H9 (cell line): ENCODE data around the gene INTS3. TPM values are rescaled to one million over a fixed set of nuclear protein-coding genes. Genes with fewer than 3 reads are reported as not detected.

Experiments
- DNase-seq: peaks from one replicate; pipeline ENCODE4 v3.0.0-alpha.2; 2017
- H2AFZ ChIP-seq: one replicate; pipeline ENCODE4 v1.6.1; 2013; ENCODE audit warnings: mild to moderate bottlenecking, low read length, control low read depth, moderate library complexity
- H2AK5ac ChIP-seq: 2 replicates; pipeline ENCODE4 v1.6.1; 2013; ENCODE audit warnings: low read length, control low read depth, mixed read lengths; ENCODE audit not compliant: insufficient read length
- H2BK120ac ChIP-seq: one replicate; pipeline ENCODE4 v1.6.1; 2013; ENCODE audit warnings: low read depth, mild to moderate bottlenecking, low read length, control low read depth, inconsistent platforms; ENCODE audit not compliant: poor library complexity, severe bottlenecking
- H2BK12ac ChIP-seq: 2 replicates; pipeline ENCODE4 v1.6.1; 2013; ENCODE audit warnings: low read length, control low read depth, mixed read lengths, low read depth; ENCODE audit not compliant: insufficient read length
- H2BK15ac ChIP-seq: 2 replicates; pipeline ENCODE4 v1.6.1; 2013; ENCODE audit warnings: low read depth, low read length, control low read depth
- H2BK20ac ChIP-seq: one replicate; pipeline ENCODE4 v1.6.1; 2013; ENCODE audit warnings: low read depth, mild to moderate bottlenecking, low read length, control low read depth, inconsistent platforms; ENCODE audit not compliant: poor library complexity, severe bottlenecking
- H2BK5ac ChIP-seq: 2 replicates; pipeline ENCODE4 v1.6.1; 2013; ENCODE audit warnings: low read length, control low read depth, mixed read lengths; ENCODE audit not compliant: insufficient read length
- H3K14ac ChIP-seq: 2 replicates; pipeline ENCODE4 v1.6.1; 2013; ENCODE audit warnings: low read length, control low read depth; ENCODE audit not compliant: insufficient read depth
- H3K18ac ChIP-seq: 2 replicates; pipeline ENCODE4 v1.6.1; 2013; ENCODE audit warnings: low read depth, mild to moderate bottlenecking, mixed read lengths, low read length, control low read depth; ENCODE audit not compliant: insufficient read length
- H3K23ac ChIP-seq: 2 replicates; pipeline ENCODE4 v1.6.1; 2013; ENCODE audit warnings: low read length, control low read depth, mixed read lengths, low read depth; ENCODE audit not compliant: insufficient read length
- H3K23me2 ChIP-seq: 2 replicates; pipeline ENCODE4 v1.6.1; 2013; ENCODE audit warnings: low read depth, mild to moderate bottlenecking, mixed read lengths, low read length, control low read depth; ENCODE audit not compliant: insufficient read length, poor library complexity, severe bottlenecking
- H3K27ac ChIP-seq: 2 replicates; pipeline ENCODE4 v1.5.1; 2013; ENCODE audit warnings: low read length, control low read depth, mixed read lengths, low read depth; ENCODE audit not compliant: insufficient read length
- H3K27me3 ChIP-seq: 2 replicates; pipeline ENCODE4 v1.6.1; 2013; ENCODE audit warnings: low read length, control low read depth, inconsistent platforms; ENCODE audit not compliant: insufficient read depth
- H3K4ac ChIP-seq: 2 replicates; pipeline ENCODE4 v1.6.1; 2013; ENCODE audit warnings: low read depth, mild to moderate bottlenecking, control low read depth, inconsistent platforms, low read length, moderate library complexity
- H3K4me1 ChIP-seq: 2 replicates; pipeline ENCODE4 v1.6.1; 2013; ENCODE audit warnings: low read length, control low read depth, inconsistent platforms; ENCODE audit not compliant: insufficient read depth
- H3K4me2 ChIP-seq: 2 replicates; pipeline ENCODE4 v1.6.1; 2013; ENCODE audit warnings: low read length, control low read depth, mixed read lengths; ENCODE audit not compliant: insufficient read length, insufficient read depth
- H3K56ac ChIP-seq: 2 replicates; pipeline ENCODE4 v1.6.1; 2013; ENCODE audit warnings: low read depth, mild to moderate bottlenecking, mixed read lengths, low read length, control low read depth; ENCODE audit not compliant: insufficient read length
- H3K79me1 ChIP-seq: 2 replicates; pipeline ENCODE4 v1.6.1; 2013; ENCODE audit warnings: low read depth, mild to moderate bottlenecking, moderate library complexity, low read length, control low read depth, inconsistent platforms; ENCODE audit not compliant: insufficient read depth, poor library complexity, severe bottlenecking
- H3K79me2 ChIP-seq: 2 replicates; pipeline ENCODE4 v1.6.1; 2013; ENCODE audit warnings: low read length, control low read depth, inconsistent platforms; ENCODE audit not compliant: insufficient read depth
- H3K9ac ChIP-seq: 2 replicates; pipeline ENCODE4 v1.6.1; 2013; ENCODE audit warnings: low read length, control low read depth, mixed read lengths; ENCODE audit not compliant: insufficient read length; ENCODE audit errors: extremely low read depth
- H3K9me3 ChIP-seq: one replicate; pipeline ENCODE4 v1.6.1; 2013; ENCODE audit warnings: low read depth, low read length, inconsistent platforms; ENCODE audit not compliant: control insufficient read depth
- H3T11ph ChIP-seq: one replicate; pipeline ENCODE4 v1.6.1; 2013; ENCODE audit warnings: mild to moderate bottlenecking, low read length, control low read depth, inconsistent platforms
- H4K20me1 ChIP-seq: one replicate; pipeline ENCODE4 v1.6.1; 2013; ENCODE audit not compliant: control insufficient read depth, insufficient read length, insufficient read depth
- H4K5ac ChIP-seq: 2 replicates; pipeline ENCODE4 v1.6.1; 2013; ENCODE audit warnings: low read depth, mild to moderate bottlenecking, mixed read lengths, low read length, control low read depth; ENCODE audit not compliant: insufficient read length
- H4K8ac ChIP-seq: replicated peaks from 2 replicates; pipeline ENCODE4 v1.6.1; 2013; ENCODE audit warnings: low read length, control low read depth, mixed read lengths, low read depth; ENCODE audit not compliant: insufficient read length
- H4K91ac ChIP-seq: 2 replicates; pipeline ENCODE4 v1.6.1; 2013; ENCODE audit warnings: low read depth, mild to moderate bottlenecking, moderate library complexity, mixed read lengths, low read length, control low read depth; ENCODE audit not compliant: insufficient read length
- H3K27ac Mint-ChIP-seq, 3 experiments: 2 replicates in 2 of 3; 3 replicates in 1 of 3; pipeline ENCODE4 v1.8.0; 2020 to 2021; ENCODE audit warnings: mixed read lengths in 3 of 3, mild to moderate bottlenecking in 1 of 3, moderate library complexity in 1 of 3
- H3K27me3 Mint-ChIP-seq: 2 replicates; pipeline ENCODE4 v1.8.0; 2021; ENCODE audit warnings: low read depth, mild to moderate bottlenecking, moderate library complexity, mixed read lengths
- H3K36me3 Mint-ChIP-seq, 3 experiments: 2 replicates in 2 of 3; 3 replicates in 1 of 3; pipeline ENCODE4 v1.8.0; 2020 to 2021; ENCODE audit warnings: low read depth in 3 of 3, mixed read lengths in 3 of 3; ENCODE audit not compliant: insufficient read depth in 1 of 3
- H3K4me1 Mint-ChIP-seq, 2 experiments: 2 replicates each; pipeline ENCODE4 v1.8.0; 2020; ENCODE audit warnings: mixed read lengths in 2 of 2
- H3K4me3 Mint-ChIP-seq, 2 experiments: 2 replicates in 1 of 2; 3 replicates in 1 of 2; pipeline ENCODE4 v1.8.0; 2020 to 2021; ENCODE audit warnings: mild to moderate bottlenecking in 2 of 2, mixed read lengths in 2 of 2, moderate library complexity in 1 of 2
- H3K9me3 Mint-ChIP-seq, 2 experiments: 2 replicates in 1 of 2; 3 replicates in 1 of 2; pipeline ENCODE4 v1.8.0; 2020; ENCODE audit warnings: mild to moderate bottlenecking in 2 of 2, mixed read lengths in 2 of 2, moderate library complexity in 1 of 2
- WGBS: extraction: QIAGEN DNeasy Blood & Tissue Kit; methylation state at CpG from one replicate; pipeline ENCODE4 v1.1.7; 2013; ENCODE audit warnings: missing lambda C conversion rate, low lambda C conversion rate, mixed read lengths; ENCODE audit not compliant: insufficient read length; ENCODE audit errors: extremely low coverage; 5-methylcytosine and 5-hydroxymethylcytosine counted together
- total RNA-seq: library from RNA; stranded (reverse); gene quantifications from 2 replicates; pipeline ENCODE4 v1.2.1, GENCODE V29; 2021
- TF ChIP-seq, protein P1 (sequence below): fragments of 200-600 bp; sonication (generic); conservative IDR thresholded peaks from 3 replicates; pipeline ENCODE4 v1.8.0; 2021; ENCODE audit warnings: antibody characterized with exemption, mild to moderate bottlenecking

INTS3 gene
- total RNA-seq, 1 experiment from 2014 or later: 67.1 TPM

DNA sequence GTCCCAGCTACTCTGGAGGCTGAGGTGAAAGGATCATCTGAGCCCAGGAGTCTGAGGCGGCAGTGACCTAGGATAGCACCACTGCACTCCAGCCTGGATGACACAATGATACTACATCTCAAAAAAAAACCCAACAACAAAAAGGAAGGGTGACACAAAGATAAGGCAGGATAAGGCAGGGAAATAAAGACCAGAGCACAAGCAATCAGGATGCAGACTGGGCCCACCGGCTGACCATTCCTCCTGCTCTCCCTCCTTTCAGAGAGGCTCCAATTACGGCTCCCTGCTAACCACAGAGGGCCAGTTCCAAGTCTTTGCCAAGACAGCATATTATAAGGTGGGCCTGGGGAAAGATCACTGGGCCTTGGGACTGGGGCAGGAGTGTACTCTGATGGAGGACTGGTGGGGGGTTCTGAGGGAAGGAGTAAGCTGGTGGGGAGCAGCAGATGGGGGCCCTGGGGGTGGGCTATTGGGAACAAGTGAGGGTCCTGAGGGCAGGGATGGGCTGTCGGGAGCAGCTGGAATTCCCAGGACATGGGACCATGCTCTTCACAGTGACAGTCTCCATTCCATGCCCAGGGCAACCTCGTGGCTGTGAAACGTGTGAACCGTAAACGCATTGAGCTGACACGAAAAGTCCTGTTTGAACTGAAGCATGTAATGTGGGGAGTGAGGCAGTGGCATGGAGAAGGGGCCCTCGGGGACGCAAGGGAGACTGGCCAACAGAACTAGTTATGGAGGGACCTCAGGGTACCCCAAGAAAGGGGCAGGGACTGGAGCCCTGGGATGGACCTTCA lies 42.1 kb upstream of the INTS3 start:
- Histone ChIP-seq H3K9me3 (no peaks in the 10 kb centered on the region), H2AK5ac (no peak overlapping the region), H3K9ac (no peak overlapping the region), H3K79me2 (no peaks in the 10 kb centered on the region), H3K4me1 (no peaks in the 10 kb centered on the region), H3K4me2 (no peak overlapping the region), H2BK12ac (no peak overlapping the region), H3K27me3 (no peaks in the 10 kb centered on the region), H3K23me2 (no peaks in the 10 kb centered on the region), H3K56ac (no peak overlapping the region), H2BK15ac (no peak overlapping the region), H3K4ac (no peak overlapping the region), H4K20me1 (no peaks in the 10 kb centered on the region), H3T11ph (no peak overlapping the region), H3K27ac (no peak overlapping the region), H3K14ac (no peak overlapping the region), H2BK120ac (no peak overlapping the region), H2BK5ac (no peak overlapping the region), H2AFZ (no peak overlapping the region), H4K91ac (no peak overlapping the region), H3K23ac (no peak overlapping the region), H2BK20ac (no peak overlapping the region), H3K18ac (no peak overlapping the region), H4K8ac (no peak overlapping the region), H4K5ac (no peak overlapping the region), H3K79me1 (no peaks in the 10 kb centered on the region)
- WGBS: no CpG with 5 or more reads among the region's 11 CpGs
- Mint-ChIP-seq H3K4me1 (peaks cover 9 to 27% of the 10 kb centered on the region in 2 experiments), H3K4me3 (no peak overlapping the region; a peak in 1 of 5 replicates), H3K9me3 (no peaks in the 10 kb centered on the region), H3K27me3 (peaks cover 15% of the 10 kb centered on the region), H3K27ac (peak overlapping the region in 2 of 3 experiments; percentile 50 to 73; a peak in 2 of 7 replicates), H3K36me3 (peaks cover 4 to 41% (median 30%) of the 10 kb centered on the region in 3 experiments; a peak in 5 of 7 replicates)
- DNase-seq: no peak
- TF ChIP-seq, protein P1, sequence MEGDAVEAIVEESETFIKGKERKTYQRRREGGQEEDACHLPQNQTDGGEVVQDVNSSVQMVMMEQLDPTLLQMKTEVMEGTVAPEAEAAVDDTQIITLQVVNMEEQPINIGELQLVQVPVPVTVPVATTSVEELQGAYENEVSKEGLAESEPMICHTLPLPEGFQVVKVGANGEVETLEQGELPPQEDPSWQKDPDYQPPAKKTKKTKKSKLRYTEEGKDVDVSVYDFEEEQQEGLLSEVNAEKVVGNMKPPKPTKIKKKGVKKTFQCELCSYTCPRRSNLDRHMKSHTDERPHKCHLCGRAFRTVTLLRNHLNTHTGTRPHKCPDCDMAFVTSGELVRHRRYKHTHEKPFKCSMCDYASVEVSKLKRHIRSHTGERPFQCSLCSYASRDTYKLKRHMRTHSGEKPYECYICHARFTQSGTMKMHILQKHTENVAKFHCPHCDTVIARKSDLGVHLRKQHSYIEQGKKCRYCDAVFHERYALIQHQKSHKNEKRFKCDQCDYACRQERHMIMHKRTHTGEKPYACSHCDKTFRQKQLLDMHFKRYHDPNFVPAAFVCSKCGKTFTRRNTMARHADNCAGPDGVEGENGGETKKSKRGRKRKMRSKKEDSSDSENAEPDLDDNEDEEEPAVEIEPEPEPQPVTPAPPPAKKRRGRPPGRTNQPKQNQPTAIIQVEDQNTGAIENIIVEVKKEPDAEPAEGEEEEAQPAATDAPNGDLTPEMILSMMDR: no peak
